HG03060 (cell line): ENCODE measurements around the gene ABCG1.
"Not testable (repeated sequence)": the region's sequence is repeated elsewhere in the genome, so short reads cannot be mapped to it uniquely, and the experiment has no call there.

Experiments
- ATAC-seq: cut with Tn5 transposase; IDR thresholded peaks from one replicate; pipeline ENCODE4 v1.9.1; 2021; ENCODE audit warnings: low read depth, moderate number of reproducible peaks; ENCODE audit not compliant: unreplicated experiment

The ABCG1 gene

DNA sequence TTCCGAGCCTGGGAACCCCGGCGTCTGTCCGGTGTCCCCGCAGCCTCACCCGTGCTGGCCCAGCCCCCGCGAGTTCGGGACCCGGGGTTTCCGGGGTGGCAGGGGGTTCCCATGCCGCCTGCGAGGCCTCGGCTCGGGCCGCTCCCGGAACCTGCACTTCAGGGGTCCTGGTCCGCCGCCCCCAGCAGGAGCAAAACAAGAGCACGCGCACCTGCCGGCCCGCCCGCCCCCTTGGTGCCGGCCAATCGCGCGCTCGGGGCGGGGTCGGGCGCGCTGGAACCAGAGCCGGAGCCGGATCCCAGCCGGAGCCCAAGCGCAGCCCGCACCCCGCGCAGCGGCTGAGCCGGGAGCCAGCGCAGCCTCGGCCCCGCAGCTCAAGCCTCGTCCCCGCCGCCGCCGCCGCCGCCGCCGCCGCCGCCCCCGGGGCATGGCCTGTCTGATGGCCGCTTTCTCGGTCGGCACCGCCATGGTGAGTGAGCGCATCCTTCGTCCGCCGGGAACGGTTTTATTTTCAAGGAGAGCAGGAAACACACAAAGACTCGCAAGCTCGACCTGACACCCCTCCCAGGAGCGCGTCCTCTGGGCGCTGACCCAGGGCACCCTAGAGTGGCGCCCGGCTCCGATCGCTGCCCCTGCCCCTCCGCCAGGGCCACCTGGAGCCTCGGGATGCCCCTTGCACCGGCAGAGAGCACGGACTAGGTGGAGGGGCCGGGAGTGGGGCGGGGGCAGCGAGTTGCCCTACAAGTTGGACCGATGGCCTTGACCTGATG is at the start of gene ABCG1:
ABCG1 (plus strand) TSS at position 305 of the 770 bp plus-strand sequence; CDS start at position 428, 123 bp downstream.
- ATAC-seq = no peak

- ATAC-seq = no peak
These were observed 49.2 kb upstream of the ABCG1 start for GRCh38 chr21:42169758-42170157.

DNA sequence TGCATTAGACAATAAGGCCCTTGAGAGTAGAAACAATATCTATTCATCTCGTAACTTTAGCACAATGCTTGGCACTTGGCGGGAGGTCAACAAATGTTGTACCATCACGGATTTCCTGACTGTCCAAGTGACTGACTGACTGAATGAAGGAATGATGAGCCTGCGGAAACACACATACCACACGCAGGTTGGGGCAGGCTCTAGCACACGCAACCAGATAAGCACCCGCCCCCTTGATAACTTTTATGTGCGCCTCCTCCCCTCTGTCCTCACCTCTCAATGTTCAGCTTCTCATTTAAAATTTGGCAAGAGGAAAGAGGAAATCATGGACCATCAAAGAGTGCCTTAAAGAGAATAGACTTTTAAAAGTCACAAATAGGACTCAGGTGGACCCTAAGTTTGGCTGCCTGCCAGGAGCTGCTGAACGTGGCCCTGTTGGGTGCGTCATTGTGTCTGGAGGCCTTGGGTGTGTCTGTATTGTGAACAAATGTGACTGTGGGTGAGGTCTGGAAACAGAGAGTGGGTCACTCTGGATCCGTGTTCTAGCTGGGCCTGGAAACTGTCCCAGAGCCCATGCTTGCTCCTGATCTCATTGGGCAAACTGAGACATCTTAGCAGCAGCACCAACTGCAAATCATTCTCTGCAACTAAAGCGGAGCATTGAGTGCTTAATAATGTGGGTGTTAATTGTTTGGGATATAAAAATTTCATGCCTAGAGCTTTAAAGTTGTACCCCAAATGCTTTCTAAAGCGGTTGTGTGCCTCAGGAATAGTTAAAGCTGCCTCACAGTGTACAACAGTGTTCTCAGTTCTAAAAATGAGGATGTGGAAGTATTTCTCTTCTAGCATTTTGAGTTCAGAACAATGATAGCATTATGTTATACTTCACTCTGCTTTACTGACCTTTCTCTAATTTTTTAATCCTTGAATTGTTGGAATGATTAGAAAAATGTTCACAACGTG is 47.6 kb upstream of the ABCG1 start:
- ATAC-seq = no peak

DNA sequence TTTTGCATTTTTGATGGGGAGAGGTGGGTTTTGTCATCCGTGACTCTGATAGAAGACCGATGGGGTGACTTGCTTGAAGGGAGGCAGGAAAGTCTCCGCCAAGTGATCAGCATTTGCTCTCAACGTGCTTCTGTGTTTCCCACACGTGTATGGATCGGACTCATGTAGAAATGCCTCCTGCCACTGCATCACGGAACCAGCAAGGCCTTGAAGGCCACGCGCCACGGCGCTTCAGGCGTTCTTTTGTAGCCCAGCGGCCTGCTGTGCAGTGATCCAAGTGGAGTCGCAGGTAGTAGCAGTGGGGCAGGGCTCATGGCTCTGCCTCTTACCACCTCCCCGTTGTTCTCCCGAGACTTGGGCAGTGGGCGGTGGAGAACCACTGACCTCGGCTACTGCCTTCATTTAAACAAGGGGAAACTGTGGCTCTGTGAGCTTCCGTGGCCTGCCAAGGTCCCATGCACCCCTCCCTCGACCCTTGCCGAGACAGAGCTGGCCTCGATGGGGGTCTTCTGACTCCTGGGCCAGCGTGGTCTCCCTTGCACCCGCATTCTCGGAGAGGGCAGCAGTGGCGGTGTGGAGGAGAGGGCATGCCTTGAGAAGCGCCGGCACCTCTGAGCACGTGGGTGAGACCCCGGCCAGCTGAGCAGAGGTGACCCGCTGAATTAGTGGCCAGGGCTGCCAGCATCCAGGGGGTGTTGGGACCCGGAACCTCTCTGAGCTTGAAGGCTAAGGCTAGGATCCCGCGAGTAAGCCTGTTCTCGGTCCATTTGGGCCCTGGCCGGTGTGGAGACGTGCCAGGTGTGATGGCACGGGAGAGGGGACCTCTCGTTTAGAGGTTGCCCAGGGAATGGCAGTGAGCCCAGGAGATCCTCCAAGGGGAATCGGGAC is 46.1 kb upstream of the ABCG1 start:
- no peak for ATAC-seq

GRCh38 chr21:42174173-42174572 is 44.8 kb upstream of the ABCG1 start:
- ATAC-seq = no peak

DNA sequence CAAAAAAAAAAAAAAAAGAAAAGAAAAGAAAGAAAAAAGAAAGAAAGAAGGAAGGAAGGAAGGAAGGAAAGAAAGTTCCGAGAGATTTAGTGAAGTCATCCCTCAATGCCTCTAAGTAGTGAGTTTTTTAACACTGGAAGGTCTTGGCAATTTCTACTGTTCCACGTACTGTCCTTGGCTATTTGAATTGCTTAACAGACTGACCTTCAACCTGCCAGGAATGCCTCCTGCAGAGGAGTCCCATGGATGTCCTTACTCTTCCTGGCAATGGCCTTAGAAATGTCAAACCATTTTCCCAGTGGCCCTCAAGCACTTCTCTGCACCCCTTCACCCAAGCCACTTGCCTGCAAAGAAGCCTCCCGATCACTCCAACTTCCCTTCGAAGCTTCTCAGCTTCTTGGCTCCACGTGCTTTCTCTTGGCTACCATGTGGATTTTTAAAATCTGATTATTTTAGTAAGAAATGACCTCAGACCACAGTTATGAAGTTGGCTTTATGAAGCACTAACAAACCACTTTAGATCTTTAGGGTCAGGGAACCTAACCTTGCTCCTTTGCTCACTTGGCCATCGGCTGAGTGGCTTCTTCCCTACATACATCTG is 43.7 kb upstream of the ABCG1 start:
- ATAC-seq = no peak

- ATAC-seq = no peak
These were observed 42.1 kb upstream of the ABCG1 start for GRCh38 chr21:42176859-42177258.

GRCh38 chr21:42179316-42179715 is 39.6 kb upstream of the ABCG1 start:
- no peak for ATAC-seq

GRCh38 chr21:42180001-42180400 is 38.9 kb upstream of the ABCG1 start:
- ATAC-seq = not testable (repeated sequence)

DNA sequence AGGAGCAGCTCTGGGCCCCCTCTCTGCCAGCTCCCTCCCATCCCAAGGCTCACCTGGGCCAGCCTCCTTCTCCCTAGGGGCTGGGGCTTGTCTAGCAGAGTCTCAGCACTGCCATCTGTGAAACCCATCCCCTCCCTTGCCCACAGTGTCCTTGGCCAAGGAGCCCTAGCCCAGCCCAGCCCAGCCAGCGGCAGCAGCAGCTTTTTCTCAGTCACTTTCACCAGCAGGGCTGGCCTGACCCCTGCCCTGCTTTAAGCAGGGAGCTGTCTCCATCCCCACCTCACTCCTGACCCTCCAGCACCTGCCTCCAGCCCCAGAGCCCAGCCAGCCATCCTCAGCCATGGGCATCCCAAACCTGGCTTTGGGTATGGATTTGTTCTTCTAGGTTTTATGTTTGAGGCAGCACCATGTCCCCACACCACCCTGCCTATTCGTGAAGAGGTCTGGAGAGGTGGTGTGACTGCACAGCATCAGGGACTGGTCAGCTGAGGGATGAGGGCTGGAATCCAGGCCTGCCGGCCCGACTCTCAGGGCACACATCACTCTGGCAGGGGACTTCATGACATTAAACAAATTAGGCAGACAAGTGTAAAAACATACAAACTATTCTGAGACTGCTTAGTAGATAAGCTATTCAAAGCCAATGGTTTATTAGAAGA is 36.1 kb upstream of the ABCG1 start:
- ATAC-seq = no peak

GRCh38 chr21:42183374-42184266 is 35.3 kb upstream of the ABCG1 start:
- ATAC-seq = no peak

GRCh38 chr21:42186591-42186990 is 32.3 kb upstream of the ABCG1 start:
- ATAC-seq = no peak

- ATAC-seq = peak; percentile 86
These were observed 30.8 kb upstream of the ABCG1 start for GRCh38 chr21:42187976-42188653.

DNA sequence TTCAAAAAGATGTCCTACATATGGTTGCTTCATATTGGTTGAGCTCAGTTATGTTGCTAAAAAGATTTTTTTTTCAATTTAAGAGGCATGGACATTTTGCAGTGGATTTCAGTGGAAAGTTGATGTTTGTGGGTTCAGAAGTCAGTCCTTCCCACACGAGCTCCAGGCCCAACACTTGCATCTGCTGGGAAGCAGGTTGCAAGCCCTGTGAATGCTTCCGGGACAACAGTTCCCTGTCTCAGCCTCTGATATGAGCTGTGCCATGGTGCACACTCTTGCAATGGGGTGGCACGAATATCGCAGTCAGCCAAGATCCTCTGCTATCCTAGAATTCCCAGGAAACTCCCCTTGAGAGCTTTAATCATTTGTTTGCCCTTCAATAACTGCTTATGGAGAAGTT is 30.3 kb upstream of the ABCG1 start:
- no peak for ATAC-seq

GRCh38 chr21:42189431-42189830 is 29.5 kb upstream of the ABCG1 start:
- ATAC-seq = no peak

GRCh38 chr21:42189860-42190485 is 29.0 kb upstream of the ABCG1 start:
- ATAC-seq = no peak

- no peak for ATAC-seq
These were observed 28.5 kb upstream of the ABCG1 start for GRCh38 chr21:42190486-42190863.

- no peak for ATAC-seq
These were observed 27.9 kb upstream of the ABCG1 start for GRCh38 chr21:42191064-42191463.
